ENCODE measurements around the gene RIPOR3.
"Not testable (repeated sequence)": the region's sequence is repeated elsewhere in the genome, so short reads cannot be mapped to it uniquely, and the experiment has no call there.

DNA sequence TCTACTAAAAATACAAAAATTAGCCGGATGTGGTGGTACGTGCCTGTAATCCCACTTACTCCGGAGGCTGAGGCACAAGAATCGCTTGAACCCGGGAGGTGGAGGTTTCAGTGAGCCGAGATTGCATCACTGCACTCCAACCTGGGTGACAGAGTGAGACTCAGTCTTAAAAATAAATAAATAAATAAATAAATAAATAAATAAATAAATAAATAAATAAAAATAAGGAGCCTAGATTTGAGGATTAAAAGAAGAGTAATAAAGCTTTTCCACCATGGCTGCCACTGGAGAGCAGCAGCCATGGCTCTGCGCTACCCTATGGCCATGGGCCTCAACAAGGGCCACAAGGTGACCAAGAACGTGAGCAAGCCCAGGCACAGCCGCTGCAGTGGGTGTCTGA lies 70.9 kb downstream of the RIPOR3 start:
- TF ChIP-seq, protein P1, sequence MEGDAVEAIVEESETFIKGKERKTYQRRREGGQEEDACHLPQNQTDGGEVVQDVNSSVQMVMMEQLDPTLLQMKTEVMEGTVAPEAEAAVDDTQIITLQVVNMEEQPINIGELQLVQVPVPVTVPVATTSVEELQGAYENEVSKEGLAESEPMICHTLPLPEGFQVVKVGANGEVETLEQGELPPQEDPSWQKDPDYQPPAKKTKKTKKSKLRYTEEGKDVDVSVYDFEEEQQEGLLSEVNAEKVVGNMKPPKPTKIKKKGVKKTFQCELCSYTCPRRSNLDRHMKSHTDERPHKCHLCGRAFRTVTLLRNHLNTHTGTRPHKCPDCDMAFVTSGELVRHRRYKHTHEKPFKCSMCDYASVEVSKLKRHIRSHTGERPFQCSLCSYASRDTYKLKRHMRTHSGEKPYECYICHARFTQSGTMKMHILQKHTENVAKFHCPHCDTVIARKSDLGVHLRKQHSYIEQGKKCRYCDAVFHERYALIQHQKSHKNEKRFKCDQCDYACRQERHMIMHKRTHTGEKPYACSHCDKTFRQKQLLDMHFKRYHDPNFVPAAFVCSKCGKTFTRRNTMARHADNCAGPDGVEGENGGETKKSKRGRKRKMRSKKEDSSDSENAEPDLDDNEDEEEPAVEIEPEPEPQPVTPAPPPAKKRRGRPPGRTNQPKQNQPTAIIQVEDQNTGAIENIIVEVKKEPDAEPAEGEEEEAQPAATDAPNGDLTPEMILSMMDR (IDR thresholded peaks at IDR 0.05; ENCODE audit: poor library complexity, severe bottlenecking) = not testable (repeated sequence)
- TF ChIP-seq POLR2AphosphoS5 (IDR thresholded peaks at IDR 0.05); EZH2 (IDR thresholded peaks at IDR 0.05; ENCODE audit: borderline replicate concordance, insufficient read depth, low read length, poor library complexity, severe bottlenecking); TAF1 (IDR thresholded peaks at IDR 0.05; ENCODE audit: low read depth); RAD21 (conservative IDR thresholded peaks at IDR 0.05): not testable (repeated sequence)
- TF ChIP-seq, protein P2, sequence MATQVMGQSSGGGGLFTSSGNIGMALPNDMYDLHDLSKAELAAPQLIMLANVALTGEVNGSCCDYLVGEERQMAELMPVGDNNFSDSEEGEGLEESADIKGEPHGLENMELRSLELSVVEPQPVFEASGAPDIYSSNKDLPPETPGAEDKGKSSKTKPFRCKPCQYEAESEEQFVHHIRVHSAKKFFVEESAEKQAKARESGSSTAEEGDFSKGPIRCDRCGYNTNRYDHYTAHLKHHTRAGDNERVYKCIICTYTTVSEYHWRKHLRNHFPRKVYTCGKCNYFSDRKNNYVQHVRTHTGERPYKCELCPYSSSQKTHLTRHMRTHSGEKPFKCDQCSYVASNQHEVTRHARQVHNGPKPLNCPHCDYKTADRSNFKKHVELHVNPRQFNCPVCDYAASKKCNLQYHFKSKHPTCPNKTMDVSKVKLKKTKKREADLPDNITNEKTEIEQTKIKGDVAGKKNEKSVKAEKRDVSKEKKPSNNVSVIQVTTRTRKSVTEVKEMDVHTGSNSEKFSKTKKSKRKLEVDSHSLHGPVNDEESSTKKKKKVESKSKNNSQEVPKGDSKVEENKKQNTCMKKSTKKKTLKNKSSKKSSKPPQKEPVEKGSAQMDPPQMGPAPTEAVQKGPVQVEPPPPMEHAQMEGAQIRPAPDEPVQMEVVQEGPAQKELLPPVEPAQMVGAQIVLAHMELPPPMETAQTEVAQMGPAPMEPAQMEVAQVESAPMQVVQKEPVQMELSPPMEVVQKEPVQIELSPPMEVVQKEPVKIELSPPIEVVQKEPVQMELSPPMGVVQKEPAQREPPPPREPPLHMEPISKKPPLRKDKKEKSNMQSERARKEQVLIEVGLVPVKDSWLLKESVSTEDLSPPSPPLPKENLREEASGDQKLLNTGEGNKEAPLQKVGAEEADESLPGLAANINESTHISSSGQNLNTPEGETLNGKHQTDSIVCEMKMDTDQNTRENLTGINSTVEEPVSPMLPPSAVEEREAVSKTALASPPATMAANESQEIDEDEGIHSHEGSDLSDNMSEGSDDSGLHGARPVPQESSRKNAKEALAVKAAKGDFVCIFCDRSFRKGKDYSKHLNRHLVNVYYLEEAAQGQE (IDR thresholded peaks at IDR 0.05; ENCODE audit: borderline replicate concordance) = not testable (repeated sequence)
